ENCODE data around the gene PSMC6. TPM values are rescaled to one million over a fixed set of nuclear protein-coding genes. Genes with fewer than 3 reads are reported as not detected.

PSMC6 gene
- 52.1 and 56.2 TPM in 2 replicates for total RNA-seq (2014; rRNA removed; shearing (Covaris generic))

GRCh38 chr14:52706724-52707706 lies at the start of gene PSMC6:
PSMC6 (plus strand) TSS chr14:52707200; CDS start chr14:52707220, 20 bp downstream.
- peak; percentile 89 for DNase-seq (ENCODE audit: low spot score)

GRCh38 chr14:52660325-52660724 lies 46.7 kb upstream of the PSMC6 start:
- DNase-seq (ENCODE audit: low spot score) = no peak

DNA sequence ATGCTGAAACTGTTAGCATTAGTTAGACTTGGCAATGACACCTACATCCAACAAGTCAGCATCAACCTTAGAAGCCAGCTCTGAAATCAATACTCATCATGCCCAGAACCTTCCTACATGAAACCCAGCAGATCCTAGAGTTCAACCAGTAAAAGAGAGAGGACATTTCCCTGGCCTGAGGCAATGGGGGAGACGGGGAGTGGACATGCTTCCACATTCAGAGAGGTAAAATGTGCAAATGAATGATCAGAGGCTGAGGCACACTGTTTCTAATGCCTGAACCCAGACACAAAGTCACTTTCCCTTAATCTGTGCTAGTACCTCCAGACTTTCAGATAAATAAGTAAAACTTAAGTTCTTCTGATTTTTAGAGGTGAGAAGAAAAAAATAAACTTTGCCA lies 46.2 kb upstream of the PSMC6 start:
- no peak for DNase-seq (ENCODE audit: low spot score)

DNA sequence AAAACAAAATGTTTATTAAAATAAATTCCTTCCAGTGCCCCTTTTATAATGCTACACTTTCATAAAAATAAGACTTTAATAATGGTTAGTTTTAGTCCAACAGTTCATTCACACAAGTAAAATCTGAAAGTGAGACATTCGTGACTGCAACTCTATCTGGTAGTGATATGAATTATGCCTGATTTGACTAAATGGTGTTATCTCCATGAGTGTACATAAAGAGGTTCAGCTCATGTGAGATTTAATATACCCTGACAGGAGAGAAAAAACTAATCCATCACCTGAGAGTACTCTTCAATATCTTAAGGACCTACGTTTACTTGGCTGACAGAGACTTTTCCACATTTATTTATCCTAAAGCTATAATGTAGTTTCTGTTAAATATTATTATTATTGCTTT lies 45.7 kb upstream of the PSMC6 start:
- DNase-seq (ENCODE audit: low spot score) = no peak

DNA sequence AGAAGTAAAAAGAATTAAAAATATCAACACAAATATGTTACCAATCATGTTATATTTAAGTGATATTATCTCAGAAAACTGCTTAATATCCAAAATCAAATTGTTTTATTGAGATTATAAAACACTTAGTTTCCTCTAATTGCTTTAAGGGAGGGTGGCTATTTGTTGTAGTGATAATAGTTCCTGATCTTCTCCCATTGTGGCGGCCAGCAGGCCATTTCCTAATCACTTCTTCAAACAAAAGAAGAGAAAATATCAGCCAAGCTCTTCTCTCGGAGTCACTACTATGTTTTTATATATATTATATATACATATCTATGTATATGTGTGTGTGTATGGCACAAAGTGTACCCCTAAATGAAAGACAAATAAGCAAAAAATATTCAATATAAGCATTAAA lies 43.1 kb upstream of the PSMC6 start:
- no peak for DNase-seq (ENCODE audit: low spot score)

GRCh38 chr14:52678591-52678990 lies 28.4 kb upstream of the PSMC6 start:
- peak; percentile 61 for DNase-seq (ENCODE audit: low spot score)

DNA sequence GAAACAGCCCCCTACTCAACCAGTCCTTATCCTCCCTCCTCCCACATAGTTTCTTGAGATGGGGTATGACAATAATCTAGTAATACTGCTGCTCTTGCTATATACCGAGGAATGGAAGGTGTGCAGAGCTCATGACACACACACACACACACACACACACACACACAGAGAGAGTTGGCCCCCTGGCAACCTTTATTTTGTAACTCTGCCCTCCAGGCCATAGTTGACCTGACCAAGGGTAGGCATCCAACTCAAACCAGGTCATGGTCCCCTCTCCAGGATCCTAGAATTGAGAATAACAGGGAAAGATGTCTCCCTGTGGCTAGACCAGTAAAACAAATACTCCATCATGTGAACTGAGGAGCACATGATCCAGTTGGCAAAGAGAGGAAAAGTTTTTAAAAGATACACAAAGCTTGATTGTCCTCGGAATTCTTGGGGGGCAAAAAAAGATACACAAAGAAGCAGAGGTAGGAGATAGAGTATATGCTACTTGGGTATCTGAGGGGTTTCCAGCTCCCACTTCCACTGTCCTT lies 22.9 kb upstream of the PSMC6 start:
- no peak for DNase-seq (ENCODE audit: low spot score)

DNA sequence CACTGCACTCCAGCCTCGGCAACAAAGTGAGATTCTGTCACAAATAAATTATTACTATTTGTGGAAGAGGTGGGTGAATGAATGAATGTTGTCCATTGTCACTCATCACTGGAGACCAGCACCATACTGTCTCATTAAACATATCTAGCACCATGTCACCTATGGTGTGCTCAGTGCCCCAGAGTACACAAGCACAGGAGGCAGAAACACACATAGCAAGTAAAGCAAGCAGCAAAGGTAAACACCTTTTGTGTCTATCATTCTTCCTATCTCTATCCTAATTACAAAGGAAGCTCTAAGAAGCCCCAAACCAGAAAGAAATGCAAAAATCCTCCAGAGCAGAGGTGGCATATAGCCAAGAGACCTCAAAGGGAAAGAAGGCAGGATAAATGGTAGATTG lies 20.8 kb upstream of the PSMC6 start:
- DNase-seq (ENCODE audit: low spot score) = no peak

- no peak for DNase-seq (ENCODE audit: low spot score)
Measured at GRCh38 chr14:52690983-52691760, 15.8 kb upstream of the PSMC6 start.

DNA sequence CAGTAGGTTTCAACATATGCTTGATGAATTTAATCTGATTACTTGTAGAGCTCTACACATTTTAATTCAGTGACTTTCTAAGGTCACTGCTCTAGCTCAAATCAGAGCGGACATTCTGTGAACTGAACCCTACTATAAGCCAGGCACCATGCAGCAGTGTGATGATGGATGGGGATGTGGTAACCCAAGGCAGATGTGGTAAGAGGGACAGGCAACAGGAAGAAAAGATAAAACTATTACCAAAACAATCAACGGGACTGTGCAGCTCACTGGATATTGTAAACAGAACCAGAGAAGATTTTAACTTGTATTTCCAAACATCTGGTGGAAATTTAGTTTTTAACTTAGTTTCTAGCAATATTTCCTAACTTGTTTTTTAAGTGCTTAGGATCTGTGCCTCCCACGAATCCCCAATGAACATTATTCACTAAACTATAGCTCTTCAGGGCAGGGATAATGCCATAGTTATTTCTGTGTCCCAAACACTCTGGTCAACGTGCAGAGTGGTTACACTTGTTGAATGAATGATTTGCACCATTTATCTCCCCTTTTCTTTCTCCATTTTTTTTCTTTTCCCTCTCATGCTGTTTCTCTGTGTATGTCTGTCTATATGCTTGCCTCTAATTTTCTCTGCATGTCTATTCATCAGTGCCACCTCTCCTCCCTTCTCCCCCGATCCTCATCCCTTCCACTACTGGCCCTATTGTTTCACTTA lies 14.6 kb upstream of the PSMC6 start:
- no peak for DNase-seq (ENCODE audit: low spot score)

- DNase-seq (ENCODE audit: low spot score) = no peak
Measured at GRCh38 chr14:52693036-52693435, 14.0 kb upstream of the PSMC6 start.

DNA sequence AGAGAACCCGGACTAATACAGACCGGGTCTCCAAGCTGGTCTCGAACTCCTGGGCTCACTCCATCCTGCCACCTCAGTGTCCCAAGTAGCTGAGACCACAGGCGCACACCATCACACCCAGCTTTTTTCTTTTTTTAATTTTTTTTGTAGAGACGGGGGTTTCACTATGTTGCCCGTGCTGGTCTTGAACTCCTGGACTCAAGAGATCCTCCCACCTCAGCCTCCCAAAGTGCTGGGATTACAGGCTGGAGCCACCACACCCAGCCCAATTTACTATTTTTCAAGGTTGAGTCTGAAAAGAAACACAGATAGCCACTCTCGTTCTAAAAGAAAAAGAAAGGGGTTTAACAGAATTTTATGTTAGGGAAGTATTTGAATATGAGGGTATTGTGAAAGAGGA lies 13.5 kb upstream of the PSMC6 start:
- no peak for DNase-seq (ENCODE audit: low spot score)

GRCh38 chr14:52694761-52695480 lies 12.1 kb upstream of the PSMC6 start:
- DNase-seq (ENCODE audit: low spot score) = peak; percentile 54

GRCh38 chr14:52695481-52696091 lies 11.4 kb upstream of the PSMC6 start, which contains the start of gene ERO1A:
ERO1A (minus strand) TSS chr14:52695558; CDS start chr14:52695481, 77 bp downstream.
- peak; percentile 68 for DNase-seq (ENCODE audit: low spot score)

- DNase-seq (ENCODE audit: low spot score) = peak; percentile 81
Measured at GRCh38 chr14:52700701-52701172, 6.3 kb upstream of the PSMC6 start.

- no peak for DNase-seq (ENCODE audit: low spot score)
Measured at GRCh38 chr14:52701223-52701622, 5.8 kb upstream of the PSMC6 start.

- no peak for DNase-seq (ENCODE audit: low spot score)
Measured at GRCh38 chr14:52703225-52703624, 3.8 kb upstream of the PSMC6 start.

DNA sequence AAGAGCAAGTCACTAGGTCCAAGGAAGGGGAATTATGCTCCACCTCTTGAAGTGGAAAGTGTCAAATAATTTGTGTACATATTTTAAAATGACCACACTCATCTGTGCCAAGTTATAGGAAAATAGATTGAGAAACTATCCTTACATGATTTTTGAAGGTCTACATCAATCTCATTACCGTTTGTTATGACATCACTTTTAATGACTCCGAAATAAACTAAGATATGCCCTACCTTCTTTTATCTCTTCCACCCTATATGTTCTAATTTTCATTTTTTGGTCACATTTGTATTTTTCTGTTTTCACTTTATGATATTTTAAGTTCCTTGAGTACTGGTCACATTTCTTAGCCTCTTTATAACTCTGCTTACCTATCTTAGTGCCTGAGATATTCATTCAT lies 3.3 kb upstream of the PSMC6 start:
- DNase-seq (ENCODE audit: low spot score) = no peak

- DNase-seq (ENCODE audit: low spot score) = no peak
Measured at GRCh38 chr14:52706286-52706685, 714 bp upstream of the PSMC6 start.

- DNase-seq (ENCODE audit: low spot score) = no peak
Measured at GRCh38 chr14:52711666-52712065, 4.7 kb downstream of the PSMC6 start.
